Neural progenitor cell (in vitro differentiated cells): ENCODE data around the gene GRAMD1B. TPM values are rescaled to one million over a fixed set of nuclear protein-coding genes. Genes with fewer than 3 reads are reported as not detected.

Experiments used
- DNase-seq: peaks from one replicate; pipeline ENCODE4 v3.0.0-alpha.2; 2016; ENCODE audit warnings: low spot score
- H2AFZ ChIP-seq: fragments of 200-600 bp; sonication (generic); replicated peaks from 2 replicates; pipeline ENCODE4 v1.6.1; 2016; ENCODE audit warnings: antibody characterized with exemption
- H3F3A ChIP-seq: fragments of 200-600 bp; sonication (generic); 2 replicates; pipeline ENCODE4 v1.6.1; 2016; ENCODE audit warnings: antibody characterized with exemption, low read depth
- H3K27ac ChIP-seq: fragments of 200-600 bp; sonication (generic); 2 replicates; pipeline ENCODE4 v1.5.1; 2016; ENCODE audit warnings: mild to moderate bottlenecking
- H3K27me3 ChIP-seq: fragments of 200-600 bp; sonication (generic); 2 replicates; pipeline ENCODE4 v1.6.1; 2016; ENCODE audit warnings: mild to moderate bottlenecking, moderate library complexity
- H3K36me3 ChIP-seq: fragments of 200-600 bp; sonication (generic); 2 replicates; pipeline ENCODE4 v1.5.1; 2016
- H3K4me1 ChIP-seq: fragments of 200-600 bp; sonication (generic); 2 replicates; pipeline ENCODE4 v1.6.1; 2016; ENCODE audit warnings: mixed run types
- H3K4me2 ChIP-seq: fragments of 200-600 bp; sonication (generic); 2 replicates; pipeline ENCODE4 v1.6.1; 2016
- H3K4me3 ChIP-seq: fragments of 200-600 bp; sonication (generic); 2 replicates; pipeline ENCODE4 v1.5.1; 2016
- H3K79me2 ChIP-seq: fragments of 200-600 bp; sonication (generic); 2 replicates; pipeline ENCODE4 v1.6.1; 2016; ENCODE audit warnings: low read depth
- H3K9ac ChIP-seq: fragments of 200-600 bp; sonication (generic); 2 replicates; pipeline ENCODE4 v1.6.1; 2016
- H3K9me3 ChIP-seq: fragments of 200-600 bp; sonication (generic); 2 replicates; pipeline ENCODE4 v1.5.1; 2016; ENCODE audit warnings: low read depth
- H4K20me1 ChIP-seq: fragments of 200-600 bp; sonication (generic); 2 replicates; pipeline ENCODE4 v1.6.1; 2016; ENCODE audit warnings: low read depth
- H3K27ac Mint-ChIP-seq: 3 replicates; pipeline ENCODE4 v1.8.0; 2021; ENCODE audit warnings: mixed read lengths
- H3K27me3 Mint-ChIP-seq: 2 replicates; pipeline ENCODE4 v1.8.0; 2022; ENCODE audit warnings: low read depth, mild to moderate bottlenecking, inconsistent platforms, moderate library complexity, mixed read lengths; ENCODE audit not compliant: insufficient read depth
- H3K36me3 Mint-ChIP-seq: 3 replicates; pipeline ENCODE4 v1.8.0; 2021; ENCODE audit warnings: mixed read lengths
- H3K4me1 Mint-ChIP-seq: 3 replicates; pipeline ENCODE4 v1.8.0; 2021; ENCODE audit warnings: mixed read lengths
- H3K4me3 Mint-ChIP-seq: 3 replicates; pipeline ENCODE4 v1.8.0; 2021; ENCODE audit warnings: mild to moderate bottlenecking, moderate library complexity, mixed read lengths
- H3K9me3 Mint-ChIP-seq: 3 replicates; pipeline ENCODE4 v1.8.0; 2020; ENCODE audit warnings: mixed read lengths
- CTCF ChIP-seq: fragments of 200-600 bp; sonication (generic); IDR thresholded peaks from 2 replicates; pipeline ENCODE4 v1.5.1; 2017; ENCODE audit warnings: antibody characterized with exemption, mild to moderate bottlenecking
- EZH2 ChIP-seq: fragments of 200-600 bp; sonication (generic); IDR thresholded peaks from 2 replicates; pipeline ENCODE4 v1.6.1; 2017; ENCODE audit warnings: antibody characterized with exemption, mild to moderate bottlenecking, moderate library complexity
- EZH2phosphoT487 ChIP-seq: fragments of 200-600 bp; sonication (generic); IDR thresholded peaks from 2 replicates; pipeline ENCODE4 v1.6.1; 2017; ENCODE audit warnings: antibody characterized with exemption
- total RNA-seq: library from RNA; depleted of rRNA; stranded (reverse); fragments of >200 nt; gene quantifications from 2 replicates; pipeline ENCODE4 v1.2.3, GENCODE V29; 2015; ENCODE audit warnings: low replicate concordance

Gene GRAMD1B
- total RNA-seq, 1 donor from 2014 or later, result 12.6 TPM

GRCh38 chr11:123450623-123451022 is 20.6 kb downstream of the GRAMD1B start:
- no peaks in the 10 kb centered on the region for H3K4me1 ChIP-seq
- no peak overlapping the region for H2AFZ ChIP-seq
- no peaks in the 10 kb centered on the region for H3K36me3 ChIP-seq
- Mint-ChIP-seq H3K4me1 (peaks cover 23% of the 10 kb centered on the region), H3K36me3 (peaks cover 2% of the 10 kb centered on the region), H3K9me3 (no peaks in the 10 kb centered on the region), H3K4me3 (no peak overlapping the region), H3K27me3 (peaks cover 2% of the 10 kb centered on the region), H3K27ac (no peak overlapping the region)
- no peaks in the 10 kb centered on the region for H3F3A ChIP-seq
- H3K9ac ChIP-seq, result no peak overlapping the region
- TF ChIP-seq EZH2 (no peak), EZH2phosphoT487 (no peak), CTCF (no peak)
- H3K79me2 ChIP-seq, result peaks cover 11% of the 10 kb centered on the region
- H3K4me3 ChIP-seq, result no peak overlapping the region
- H3K27ac ChIP-seq, result no peak overlapping the region
- H3K9me3 ChIP-seq, result no peaks in the 10 kb centered on the region
- DNase-seq, result no peak
- no peaks in the 10 kb centered on the region for H4K20me1 ChIP-seq
- no peaks in the 10 kb centered on the region for H3K27me3 ChIP-seq
- H3K4me2 ChIP-seq, result no peak overlapping the region

- H3F3A ChIP-seq, result no peaks in the 10 kb centered on the region
- no peak overlapping the region for H3K4me3 ChIP-seq
- no peaks in the 10 kb centered on the region for H3K27me3 ChIP-seq
- no peaks in the 10 kb centered on the region for H3K36me3 Mint-ChIP-seq
- no peak overlapping the region for H2AFZ ChIP-seq
- peaks cover 2% of the 10 kb centered on the region for H3K27me3 Mint-ChIP-seq
- DNase-seq, result no peak
- no peak overlapping the region for H3K9ac ChIP-seq
- H3K27ac Mint-ChIP-seq, result no peak overlapping the region
- H3K4me3 Mint-ChIP-seq, result no peak overlapping the region
- TF ChIP-seq EZH2phosphoT487, result no peak
- no peak for TF ChIP-seq CTCF
- TF ChIP-seq EZH2, result no peak
- H3K27ac ChIP-seq, result no peak overlapping the region
- H3K4me1 Mint-ChIP-seq, result peaks cover 23% of the 10 kb centered on the region
- no peaks in the 10 kb centered on the region for H3K4me1 ChIP-seq
- no peak overlapping the region for H3K4me2 ChIP-seq
- H3K9me3 ChIP-seq, result no peaks in the 10 kb centered on the region
- no peaks in the 10 kb centered on the region for H3K9me3 Mint-ChIP-seq
- no peaks in the 10 kb centered on the region for H3K36me3 ChIP-seq
- peaks cover 11% of the 10 kb centered on the region for H3K79me2 ChIP-seq
- H4K20me1 ChIP-seq, result no peaks in the 10 kb centered on the region
Measured at GRCh38 chr11:123451183-123451781, 21.2 kb downstream of the GRAMD1B start.

- Histone ChIP-seq H4K20me1 (no peaks in the 10 kb centered on the region), H3K9ac (no peak overlapping the region), H3K27ac (no peak overlapping the region), H3K4me1 (no peaks in the 10 kb centered on the region), H3F3A (no peaks in the 10 kb centered on the region), H3K27me3 (no peaks in the 10 kb centered on the region), H3K4me3 (no peak overlapping the region), H3K79me2 (peaks cover 11% of the 10 kb centered on the region), H3K4me2 (no peak overlapping the region), H3K36me3 (no peaks in the 10 kb centered on the region), H2AFZ (no peak overlapping the region), H3K9me3 (no peaks in the 10 kb centered on the region)
- Mint-ChIP-seq H3K4me3 (no peak overlapping the region), H3K27me3 (peaks cover 2% of the 10 kb centered on the region), H3K9me3 (no peaks in the 10 kb centered on the region), H3K27ac (no peak overlapping the region), H3K36me3 (no peaks in the 10 kb centered on the region), H3K4me1 (peaks cover 21% of the 10 kb centered on the region)
- no peak for DNase-seq
- TF ChIP-seq EZH2phosphoT487 (no peak), CTCF (no peak), EZH2 (no peak)
Measured at GRCh38 chr11:123452794-123453193, 22.7 kb downstream of the GRAMD1B start.
